Stomach (tissue), 4 donors: ENCODE results near the gene NTRK3.

Experiments used
- CTCF ChIP-seq, 7 experiments: fragments of 450-650 bp in 4 of 7; fragments of 200-600 bp in 3 of 7; sonication (generic) in 3 of 7; IDR thresholded peaks; one replicate each; pipeline ENCODE4 v1.5.1; 2016 to 2019; ENCODE audit warnings: antibody characterized with exemption in 7 of 7, control low read depth in 2 of 7, mild to moderate bottlenecking in 1 of 7
- POLR2A ChIP-seq, 4 donors: fragments of 450-650 bp; IDR thresholded peaks; one replicate each; pipeline ENCODE4 v1.6.1; 2016; ENCODE audit warnings: antibody characterized with exemption in 4 of 4, control low read depth in 2 of 4, mild to moderate bottlenecking in 1 of 4, moderate library complexity in 1 of 4
- POLR2AphosphoS5 ChIP-seq, 3 donors: sonication (generic); formaldehyde crosslinking; IDR thresholded peaks; one replicate each; pipeline ENCODE4 v1.6.1; 2016; ENCODE audit warnings: antibody characterized with exemption in 3 of 3

GRCh38 chr15:88048237-88048636 lies 208.3 kb downstream of the NTRK3 start:
- TF ChIP-seq POLR2A (IDR thresholded peaks at IDR 0.05), result no peak
- no peak for TF ChIP-seq POLR2AphosphoS5 (IDR thresholded peaks at IDR 0.05)
- no peak for TF ChIP-seq CTCF (IDR thresholded peaks at IDR 0.05)
